NCI-H1930 (cell line): ENCODE data around the gene ZCCHC7.
"Not testable (repeated sequence)": the region's sequence is repeated elsewhere in the genome, so short reads cannot be mapped to it uniquely, and the experiment has no call there.

Experiments used
- DNase-seq, 2 experiments: peaks; one replicate each; lab custom pipeline; 2025; lab: John Stamatoyannopoulos, UW

ZCCHC7 gene

GRCh38 chr9:37251452-37251851 lies 131.1 kb downstream of the ZCCHC7 start:
- peak; percentile 65 to 92 for DNase-seq

GRCh38 chr9:37253377-37253937 lies 133.1 kb downstream of the ZCCHC7 start:
- no peak for DNase-seq

- no peak for DNase-seq
Measured at GRCh38 chr9:37255187-37255586, 134.8 kb downstream of the ZCCHC7 start.

GRCh38 chr9:37255944-37256862 lies 135.8 kb downstream of the ZCCHC7 start:
- no peak for DNase-seq

- DNase-seq: no peak
Measured at GRCh38 chr9:37259951-37260350, 139.6 kb downstream of the ZCCHC7 start.

GRCh38 chr9:37262410-37262809 lies 142.0 kb downstream of the ZCCHC7 start:
- no peak for DNase-seq

GRCh38 chr9:37264539-37264938 lies 144.2 kb downstream of the ZCCHC7 start:
- no peak for DNase-seq

GRCh38 chr9:37266630-37267029 lies 146.3 kb downstream of the ZCCHC7 start:
- no peak for DNase-seq

GRCh38 chr9:37269221-37269620 lies 148.8 kb downstream of the ZCCHC7 start:
- no peak for DNase-seq

- DNase-seq: no peak
Measured at GRCh38 chr9:37271679-37272078, 151.3 kb downstream of the ZCCHC7 start.

- DNase-seq: no peak
Measured at GRCh38 chr9:37273595-37273994, 153.2 kb downstream of the ZCCHC7 start.

GRCh38 chr9:37281541-37281940 lies 161.2 kb downstream of the ZCCHC7 start:
- no peak for DNase-seq

- DNase-seq: no peak
Measured at GRCh38 chr9:37283730-37284325, 163.5 kb downstream of the ZCCHC7 start.

GRCh38 chr9:37284636-37285035 lies 164.3 kb downstream of the ZCCHC7 start:
- DNase-seq: no peak

- DNase-seq: no peak
Measured at GRCh38 chr9:37286530-37287175, 166.3 kb downstream of the ZCCHC7 start.

GRCh38 chr9:37287317-37287716 lies 166.9 kb downstream of the ZCCHC7 start:
- DNase-seq: no peak

- no peak for DNase-seq
Measured at GRCh38 chr9:37289631-37290030, 169.3 kb downstream of the ZCCHC7 start.

- DNase-seq: no peak
Measured at GRCh38 chr9:37290366-37290939, 170.1 kb downstream of the ZCCHC7 start.

GRCh38 chr9:37290940-37291485 lies 170.6 kb downstream of the ZCCHC7 start:
- no peak for DNase-seq

GRCh38 chr9:37291612-37292238 lies 171.4 kb downstream of the ZCCHC7 start:
- not testable (repeated sequence) for DNase-seq

- DNase-seq: no peak
Measured at GRCh38 chr9:37292896-37293295, 172.5 kb downstream of the ZCCHC7 start.
